Hematopoietic multipotent progenitor cell treated with erythropoietin and hydrocortisone succinate and interleukin-3 and kit ligand, for 8 days (in vitro differentiated cells): Measurements from ENCODE around the gene CCDC88C.
"Not testable (repeated sequence)": the region's sequence is repeated elsewhere in the genome, so short reads cannot be mapped to it uniquely, and the experiment has no call there.

Source experiments
- DNase-seq: peaks from one replicate; pipeline ENCODE4 v3.0.0-alpha.2; 2015

CCDC88C gene

DNA sequence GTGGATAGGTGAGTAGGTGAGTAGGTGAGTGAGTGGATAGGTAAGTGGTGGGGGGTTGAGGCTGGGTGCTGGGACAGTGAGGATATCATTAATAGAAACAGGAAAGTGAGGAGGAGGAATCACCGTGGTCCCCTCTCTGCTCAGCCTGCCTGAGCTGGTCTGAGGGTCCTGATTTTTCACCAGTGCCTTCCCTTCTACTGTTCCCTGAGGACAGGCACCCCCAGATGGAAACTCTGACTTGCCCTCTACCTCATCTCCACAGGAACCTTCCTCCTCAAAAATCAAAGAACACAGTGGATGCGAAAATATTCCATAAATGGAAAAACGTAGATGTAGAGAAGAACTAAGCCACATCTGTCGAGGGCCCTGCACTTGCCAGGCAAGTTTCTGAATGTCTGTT lies 175.0 kb downstream of the CCDC88C start:
- DNase-seq, result no peak

DNA sequence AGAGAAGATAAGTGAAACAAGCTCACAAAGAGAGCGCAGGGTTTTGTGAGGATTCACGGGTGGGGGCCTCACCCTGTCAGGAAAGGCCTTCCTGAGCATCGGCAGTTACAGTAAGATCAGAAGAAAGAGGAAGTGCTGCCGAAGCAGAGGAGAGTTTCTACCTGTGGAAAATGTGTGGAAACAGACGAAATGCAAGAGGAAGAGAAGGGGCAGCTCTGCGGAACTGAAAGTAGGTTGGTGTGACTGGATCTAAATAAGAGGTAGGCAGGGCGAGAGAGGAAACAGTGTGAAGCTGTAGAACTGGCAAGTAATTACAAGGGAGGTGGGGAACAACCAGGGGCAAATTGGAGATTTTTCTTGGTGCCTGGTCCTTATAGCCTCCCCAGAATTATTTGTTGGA lies 175.8 kb downstream of the CCDC88C start:
- no peak for DNase-seq

DNA sequence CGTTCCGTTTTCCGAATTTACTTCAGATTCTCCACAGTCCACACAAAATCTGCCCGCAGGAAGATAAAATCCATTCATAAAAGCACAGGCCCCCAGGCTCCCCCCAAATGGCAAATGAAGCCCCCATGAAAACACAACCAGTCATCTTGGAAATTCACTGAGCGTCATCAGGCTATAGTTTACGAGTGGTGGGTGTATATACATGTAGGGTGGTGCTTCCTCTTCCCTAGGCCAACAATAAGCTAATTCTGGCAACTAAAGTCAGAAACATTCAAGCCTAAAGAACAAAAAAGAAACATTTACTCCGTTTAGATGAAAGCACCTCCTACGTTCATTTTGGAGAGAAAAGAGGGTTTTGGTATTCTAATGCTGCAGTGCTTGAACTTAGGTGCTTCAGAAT lies 179.0 kb downstream of the CCDC88C start:
- no peak for DNase-seq

DNA sequence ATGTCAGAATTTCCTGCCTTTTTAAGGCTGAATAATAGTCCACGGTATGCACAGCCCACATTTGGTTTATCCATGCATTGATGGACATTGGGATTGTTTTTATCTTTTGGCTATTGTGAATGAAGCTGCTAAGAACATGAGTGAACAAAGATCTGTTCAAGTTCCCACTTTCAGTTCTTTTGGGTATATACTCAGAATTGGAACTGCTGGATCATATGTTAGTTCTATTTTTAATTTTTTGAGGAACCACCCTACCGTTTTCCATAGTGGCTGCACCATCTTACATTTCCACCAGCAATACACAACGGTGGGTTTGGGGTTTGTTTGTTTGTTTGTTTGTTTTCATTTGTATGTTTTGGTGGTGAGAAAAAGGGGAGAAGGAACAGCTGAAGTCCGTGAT lies 179.5 kb downstream of the CCDC88C start:
- no peak for DNase-seq

DNA sequence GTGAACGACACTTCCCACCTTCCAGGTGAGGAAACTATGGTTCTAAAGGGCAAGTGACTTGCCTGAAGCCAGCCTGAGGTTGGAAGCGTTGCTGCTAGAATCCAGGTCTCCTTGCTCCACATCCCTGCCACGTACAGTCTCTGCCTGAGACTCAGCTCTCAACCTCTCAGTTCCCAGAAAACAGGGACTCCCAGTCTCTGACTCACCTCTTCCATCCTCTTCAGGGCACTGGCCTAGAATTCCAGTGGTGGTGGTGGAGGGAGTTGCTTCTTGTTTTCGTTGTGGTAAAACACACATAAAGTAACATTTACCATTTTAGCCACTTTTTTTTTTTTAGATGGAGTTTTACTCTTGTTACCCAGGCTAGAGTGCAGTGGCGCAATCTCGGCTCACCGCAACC lies 180.4 kb downstream of the CCDC88C start:
- no peak for DNase-seq

DNA sequence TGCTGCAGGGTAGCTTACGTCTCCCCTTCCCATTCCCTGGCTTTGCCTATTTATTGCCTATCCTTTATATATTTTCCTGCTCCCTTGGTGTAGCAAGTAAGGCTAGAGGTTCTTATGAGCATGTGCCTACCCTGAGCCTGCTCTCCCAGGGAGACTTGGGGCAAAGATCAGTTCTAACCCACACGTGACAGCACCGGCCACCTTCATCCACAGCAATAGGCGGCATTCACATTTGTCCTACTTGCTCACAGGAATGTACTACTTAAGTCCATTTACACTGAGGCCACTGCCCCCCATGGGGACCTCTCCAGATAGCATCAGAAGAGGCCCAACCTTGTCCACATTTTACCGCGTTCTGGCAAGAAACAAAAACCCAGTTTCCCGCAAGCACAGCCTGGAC lies 181.8 kb downstream of the CCDC88C start:
- no peak for DNase-seq

DNA sequence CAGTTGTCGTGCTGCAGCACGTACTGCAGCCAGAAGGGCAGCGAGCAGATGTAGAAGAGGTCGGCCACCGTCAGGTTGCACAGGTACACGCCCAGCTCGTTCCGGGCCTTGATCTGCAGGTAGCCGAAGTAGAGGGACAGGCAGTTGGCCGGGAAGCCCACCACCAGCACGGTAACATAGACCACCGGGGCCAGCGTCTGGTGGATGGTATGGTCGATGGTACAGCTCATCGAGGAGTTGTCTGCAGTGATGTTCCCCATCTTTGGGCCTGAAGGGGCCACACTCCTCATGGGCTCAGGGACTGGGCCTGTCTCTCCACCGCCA lies 182.9 kb downstream of the CCDC88C start:
- no peak for DNase-seq

DNA sequence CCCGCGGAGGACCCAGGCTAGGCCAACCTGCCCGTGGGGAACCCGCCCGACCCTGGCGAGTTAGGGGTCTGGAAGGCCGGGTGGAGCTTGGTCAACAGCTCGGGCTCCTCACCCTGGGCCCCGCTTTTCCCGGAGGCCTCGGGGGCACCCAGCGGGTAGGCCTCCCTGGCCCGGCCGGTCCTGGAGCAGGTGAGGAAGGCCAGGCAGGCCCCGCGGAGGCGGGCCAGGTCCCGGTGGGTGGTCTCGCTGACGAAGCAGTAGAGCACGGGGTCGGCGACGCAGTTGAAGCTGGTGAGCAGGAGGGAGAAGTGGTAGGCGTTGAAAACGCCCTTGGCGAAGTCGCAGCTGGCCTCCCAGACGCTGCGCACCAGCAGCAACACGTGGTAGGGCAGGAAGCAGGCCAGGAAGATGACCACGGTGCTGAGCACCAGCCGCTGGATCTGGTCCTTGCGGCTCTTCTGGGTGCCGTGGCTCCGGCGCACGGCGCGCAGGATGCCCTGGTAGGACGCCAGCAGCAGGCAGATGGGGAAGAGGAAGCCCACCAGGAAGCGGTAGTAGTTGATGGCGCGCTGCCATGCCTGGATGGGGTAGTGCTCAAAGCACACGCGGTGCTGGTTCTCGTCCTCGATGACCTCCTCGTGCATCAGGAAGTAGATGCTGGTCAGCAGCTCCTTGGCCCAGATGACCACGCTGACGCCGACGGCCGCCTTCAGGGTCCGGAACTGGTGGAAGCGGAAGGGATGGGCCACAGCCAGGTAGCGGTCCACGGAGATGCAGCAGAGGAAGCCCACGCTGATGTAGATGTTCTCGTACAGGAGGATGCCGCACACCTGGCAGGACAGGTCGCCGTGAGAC lies 183.5 kb downstream of the CCDC88C start:
- no peak for DNase-seq

DNA sequence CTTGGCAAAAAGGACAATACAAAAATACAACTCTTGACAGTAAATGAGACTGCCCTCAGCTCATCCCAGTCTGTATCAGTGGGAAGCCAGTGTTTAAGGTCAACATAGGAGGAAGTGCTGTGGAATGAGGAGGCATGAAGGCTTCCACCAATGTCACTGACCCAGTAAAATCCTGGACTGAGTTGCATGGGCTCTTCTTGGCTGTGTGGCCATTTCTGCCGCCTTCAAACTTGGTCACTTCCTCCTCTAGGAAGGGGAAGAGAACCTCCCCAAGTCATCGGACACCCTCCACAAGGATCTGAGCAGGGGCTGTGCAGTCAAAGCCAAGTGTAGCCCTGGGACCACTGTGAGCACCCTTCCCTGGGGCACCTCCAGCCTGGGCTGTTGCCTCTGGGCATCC lies 185.0 kb downstream of the CCDC88C start:
- no peak for DNase-seq

DNA sequence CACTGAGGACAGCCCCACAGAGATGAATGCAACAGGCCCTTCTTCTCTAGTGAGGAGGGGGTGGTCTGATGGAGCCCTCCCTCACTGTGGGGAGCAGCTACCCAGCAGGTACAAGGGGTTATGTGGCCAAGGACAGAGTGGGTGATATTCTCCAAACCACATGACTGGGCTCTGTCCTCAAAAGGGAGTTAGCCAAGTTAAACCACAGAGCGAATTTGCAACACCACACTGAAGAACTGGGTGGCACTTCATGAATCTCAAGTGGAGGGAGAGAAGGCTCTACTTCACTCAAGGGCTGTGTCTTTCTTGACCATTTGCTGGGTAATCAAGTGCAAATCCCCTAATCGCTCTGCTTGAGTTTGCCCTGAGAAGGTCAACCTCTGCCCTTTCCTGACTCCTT lies 185.6 kb downstream of the CCDC88C start:
- no peak for DNase-seq

DNA sequence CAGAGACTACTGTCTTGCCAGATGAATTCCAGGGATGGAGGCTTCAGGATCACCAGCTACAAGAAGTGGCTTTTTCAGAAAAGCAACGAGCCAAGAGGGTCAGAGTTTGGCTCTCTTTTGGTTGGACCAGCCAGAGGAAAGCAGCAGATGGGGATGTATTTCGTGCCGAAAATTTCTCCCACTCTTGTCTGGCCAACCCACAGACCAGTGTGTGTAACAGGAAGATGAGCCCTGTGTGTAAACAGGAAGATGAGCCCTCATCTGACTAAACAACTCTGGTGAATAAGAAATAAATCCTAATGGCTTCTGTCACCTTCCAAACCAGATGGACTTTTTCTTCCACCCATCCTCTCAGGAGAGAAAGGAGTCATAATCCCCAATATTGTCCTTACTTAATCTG lies 186.2 kb downstream of the CCDC88C start:
- DNase-seq, result no peak

DNA sequence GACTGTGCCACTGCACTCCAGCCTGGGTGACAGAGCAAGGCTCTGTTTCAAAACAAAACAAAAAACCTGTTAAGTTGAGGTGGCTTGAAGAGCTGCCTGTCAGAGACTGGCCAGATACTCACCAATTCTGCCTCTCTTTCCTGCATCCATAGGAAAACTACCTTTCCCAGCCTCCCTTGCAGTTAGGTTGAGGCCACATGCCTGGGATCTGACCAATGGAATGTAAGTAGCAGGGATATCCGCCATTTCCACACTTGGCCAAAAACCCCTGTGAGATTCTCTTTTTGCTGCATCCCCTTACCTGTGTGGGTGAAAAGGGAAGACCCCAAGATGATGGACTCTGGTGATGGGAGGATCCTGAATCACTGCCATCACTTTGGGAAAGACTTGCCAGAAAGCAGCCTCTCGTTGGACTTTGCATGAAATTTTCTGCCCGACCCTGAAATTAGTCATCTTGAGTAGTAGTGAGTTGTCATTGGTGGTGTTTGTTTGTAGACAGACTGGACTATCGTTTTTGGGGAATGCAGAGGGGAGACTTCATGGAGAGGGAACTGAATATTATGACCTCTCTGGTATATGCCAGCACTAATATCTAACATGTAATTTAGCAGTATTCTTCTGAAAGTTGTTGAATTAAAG lies 187.1 kb downstream of the CCDC88C start:
- DNase-seq, result no peak

DNA sequence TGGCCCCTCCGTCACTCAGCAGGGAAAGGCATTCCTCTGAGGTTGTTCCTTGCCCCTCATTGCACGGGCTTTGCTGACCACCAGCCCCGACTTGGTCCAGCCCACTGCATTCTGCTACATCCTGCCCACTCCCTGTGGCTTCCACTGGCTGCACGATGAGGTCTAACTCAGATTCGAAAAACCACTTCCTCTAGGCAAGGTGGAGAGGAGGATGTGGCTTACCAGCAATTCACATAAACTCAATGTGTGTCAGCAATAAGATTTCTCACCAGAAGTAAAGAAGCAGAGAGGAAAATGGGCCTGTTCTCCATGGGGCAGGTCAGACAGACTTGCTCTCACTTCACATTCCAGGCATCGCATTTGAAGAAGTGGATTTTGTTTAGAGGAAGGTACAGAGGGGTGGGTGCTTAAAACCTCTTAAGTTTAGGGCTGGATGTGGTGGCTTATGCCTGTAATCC lies 187.8 kb downstream of the CCDC88C start:
- peak; percentile 45 for DNase-seq

DNA sequence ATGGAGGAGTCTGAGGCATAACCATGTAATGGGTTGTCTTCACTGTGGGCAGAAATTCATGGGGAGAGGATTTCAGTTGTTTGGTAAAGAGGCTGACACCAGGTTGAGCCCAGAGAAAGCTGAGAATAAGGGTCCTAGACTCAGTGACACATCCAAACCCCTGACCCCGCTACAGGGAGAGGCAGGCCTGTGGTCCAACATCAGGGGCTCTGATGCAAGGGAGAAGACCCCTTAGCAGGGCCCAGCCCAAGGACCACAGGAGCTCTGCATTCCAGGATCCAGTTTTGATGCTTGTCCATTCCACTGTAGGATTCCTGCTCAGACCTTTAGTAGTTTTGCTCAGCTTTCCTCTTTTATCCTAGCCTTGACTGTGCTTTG lies 188.6 kb downstream of the CCDC88C start:
- DNase-seq, result no peak

DNA sequence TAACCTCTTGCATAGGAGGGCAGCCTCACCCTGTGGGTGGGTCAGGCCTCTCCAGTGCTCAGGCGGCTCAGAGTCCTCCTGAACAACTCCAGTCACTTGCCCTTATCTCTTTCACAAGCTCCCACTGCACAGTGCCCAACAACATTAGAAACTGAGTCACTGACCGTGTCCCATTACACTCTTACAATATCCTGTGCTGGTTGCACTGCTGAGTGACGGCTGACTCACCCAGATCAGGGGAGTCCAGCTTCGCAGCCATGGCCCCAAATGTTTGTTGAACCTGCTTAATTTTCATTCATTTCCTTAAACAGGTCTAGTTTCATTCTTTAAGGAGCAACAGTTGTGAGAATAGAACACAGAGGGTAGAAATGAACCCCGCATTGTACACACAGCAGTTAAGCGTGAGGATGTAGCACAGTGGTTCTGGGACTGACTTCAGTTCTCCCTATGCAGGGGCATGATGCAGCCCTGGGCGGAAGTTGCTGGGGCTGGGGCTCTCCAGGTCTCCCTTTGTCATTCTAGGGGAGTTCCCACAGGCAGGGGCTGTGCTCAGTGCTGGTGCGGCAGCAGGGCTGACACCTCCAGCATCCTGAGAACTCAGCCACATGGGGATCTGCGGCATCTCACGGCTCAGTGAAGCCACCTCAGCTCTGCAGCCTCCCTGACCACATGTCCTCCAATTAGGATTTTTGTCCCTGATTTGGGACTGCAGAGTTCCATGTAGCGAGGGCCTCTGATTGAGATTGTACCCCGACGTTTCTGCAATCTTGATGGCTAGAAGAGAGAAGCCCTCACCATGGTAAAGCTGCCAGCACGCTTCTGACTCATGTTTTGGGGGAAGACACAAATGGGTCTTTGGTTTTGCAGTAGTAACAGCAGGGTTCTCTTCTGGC lies 189.3 kb downstream of the CCDC88C start:
- DNase-seq, result peak; percentile 42

DNA sequence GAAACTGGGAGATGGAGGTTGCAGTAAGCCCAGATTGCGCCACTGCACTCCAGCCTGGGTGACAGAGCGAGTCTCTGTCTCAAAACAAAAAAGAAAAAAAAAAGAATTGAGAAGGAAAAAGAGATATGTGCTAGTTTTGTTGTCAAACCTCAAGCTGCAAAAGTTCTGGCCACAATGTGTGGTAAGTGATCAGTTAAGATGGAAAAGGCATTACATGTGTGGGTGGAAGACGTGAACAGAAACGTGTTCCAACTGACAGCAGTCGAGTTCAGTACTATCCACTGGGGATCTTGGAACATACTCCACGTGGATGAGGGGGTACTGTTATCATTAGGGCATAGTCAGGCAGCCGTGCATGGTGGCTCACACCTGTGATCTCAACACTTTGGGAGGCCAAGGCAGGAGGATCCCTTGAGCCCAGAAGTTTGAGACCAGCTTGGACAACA lies 190.4 kb downstream of the CCDC88C start:
- DNase-seq, result peak; percentile 42

DNA sequence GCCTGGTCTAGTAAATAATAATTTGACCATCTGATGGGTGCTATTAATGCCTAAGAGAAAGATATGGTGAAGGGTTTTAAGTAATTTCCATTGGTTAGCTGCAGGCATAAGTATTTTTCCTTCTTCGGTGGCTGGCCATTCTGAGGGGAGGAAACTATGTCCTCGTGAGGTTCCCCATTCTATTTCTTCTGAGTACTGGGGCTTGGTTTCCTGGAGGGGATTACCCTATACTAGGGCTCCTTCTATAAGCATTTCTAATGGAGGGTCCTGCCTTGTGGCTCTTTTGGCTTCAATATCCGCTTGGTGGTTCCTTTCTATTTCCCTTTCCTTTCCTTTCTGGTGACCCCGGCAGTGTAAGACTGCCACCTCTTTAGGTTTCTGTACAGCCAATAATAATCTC lies 191.3 kb downstream of the CCDC88C start:
- not testable (repeated sequence) for DNase-seq

DNA sequence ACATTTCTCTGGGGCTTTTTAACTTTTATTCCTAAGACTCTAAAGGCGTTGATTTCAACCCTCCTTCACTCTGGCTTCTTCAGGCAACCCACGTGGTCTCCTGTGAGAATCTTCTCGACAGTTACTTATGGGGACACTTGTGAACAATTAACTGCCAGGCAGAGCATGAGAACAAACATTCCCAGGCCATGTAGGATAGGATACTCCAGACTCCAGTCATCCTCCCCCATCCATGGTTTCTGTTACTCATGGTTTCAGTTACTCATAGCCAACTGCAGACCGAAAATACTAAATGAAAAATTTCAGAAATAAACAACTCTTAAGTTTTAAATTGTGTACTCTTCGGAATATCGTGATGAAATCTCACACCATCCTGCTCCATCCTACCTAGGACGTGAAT lies 192.6 kb downstream of the CCDC88C start:
- DNase-seq, result no peak

DNA sequence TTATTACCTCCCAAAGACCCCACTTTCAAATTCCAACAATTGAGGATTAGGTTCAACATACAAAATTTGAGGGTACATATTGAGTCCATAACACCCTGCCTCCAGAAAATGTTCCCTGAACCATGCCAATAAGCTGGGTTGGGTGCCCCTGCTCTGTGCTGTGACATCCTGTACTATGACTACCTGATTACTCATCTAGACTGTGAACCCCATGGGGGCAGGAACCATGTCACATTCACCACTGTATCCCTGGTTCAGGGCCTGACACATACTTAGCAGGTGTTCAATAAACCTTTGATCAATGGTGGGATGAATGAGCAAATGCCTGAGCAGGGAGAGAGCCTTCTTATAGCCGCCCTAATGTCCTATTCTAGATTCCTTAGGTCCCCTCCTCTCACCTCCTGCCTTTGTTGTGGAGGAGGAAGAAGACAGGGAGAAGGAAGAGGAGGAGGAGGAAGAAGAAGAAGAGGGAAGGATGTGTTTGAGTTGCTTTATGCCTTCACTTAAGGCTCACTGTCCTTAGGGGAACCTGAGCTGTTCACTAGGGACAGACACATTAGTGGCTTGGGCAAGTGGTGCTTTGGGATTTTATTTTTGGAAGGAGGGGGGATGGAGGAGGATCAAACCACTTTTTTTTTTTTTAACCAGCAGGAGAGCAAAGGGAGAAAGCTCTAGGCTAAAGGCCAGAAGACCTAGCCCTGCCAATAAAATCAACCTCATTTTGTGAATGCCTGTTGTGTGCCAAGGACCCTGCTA lies 194.4 kb downstream of the CCDC88C start:
- DNase-seq, result no peak
